MCF 10A (cell line): ENCODE results near the gene MAP2K4. TPM values are rescaled to one million over a fixed set of nuclear protein-coding genes. Genes with fewer than 3 reads are reported as not detected.

Experiments
- BruUV-seq: library from RNA; stranded (reverse); fragments of 400-500 nt; replicated peaks from 2 replicates; lab custom pipeline; 2021; lab: Mats Ljungman, UMichigan
- CTCF ChIA-PET: fragments of 300-600 bp; sonication (Branson Sonifier 250); formaldehyde crosslinking; extraction: SDS; loops from one replicate; lab custom pipeline; 2021; ENCODE audit warnings: antibody characterized with exemption, inconsistent platforms; lab: Yijun Ruan, JAX
- POLR2A ChIA-PET: fragments of 300-600, 350-650 bp; sonication (Branson Sonifier 250); formaldehyde crosslinking; extraction: SDS; loops from one replicate; lab custom pipeline; 2020; ENCODE audit warnings: antibody characterized with exemption, inconsistent platforms; lab: Yijun Ruan, JAX
- DNase-seq: peaks from one replicate; pipeline ENCODE4 v3.0.0-alpha.2; 2018; ENCODE audit not compliant: unreplicated experiment
- H3K27ac Mint-ChIP-seq: one replicate; pipeline ENCODE4 v1.8.0; 2022; ENCODE audit warnings: mild to moderate bottlenecking, low read depth, mixed read lengths; ENCODE audit not compliant: unreplicated experiment
- H3K27me3 Mint-ChIP-seq: one replicate; pipeline ENCODE4 v1.8.0; 2022; ENCODE audit warnings: mixed read lengths; ENCODE audit not compliant: insufficient read depth, unreplicated experiment
- H3K36me3 Mint-ChIP-seq: one replicate; pipeline ENCODE4 v1.8.0; 2022; ENCODE audit warnings: mild to moderate bottlenecking, moderate library complexity, mixed read lengths; ENCODE audit not compliant: insufficient read depth, unreplicated experiment
- H3K4me1 Mint-ChIP-seq: one replicate; pipeline ENCODE4 v1.8.0; 2022; ENCODE audit warnings: mixed read lengths; ENCODE audit not compliant: insufficient read depth, unreplicated experiment
- H3K4me3 Mint-ChIP-seq: one replicate; pipeline ENCODE4 v1.8.0; 2022; ENCODE audit warnings: mild to moderate bottlenecking, moderate library complexity, mixed read lengths; ENCODE audit not compliant: unreplicated experiment
- H3K9me3 Mint-ChIP-seq: one replicate; pipeline ENCODE4 v1.8.0; 2022; ENCODE audit warnings: mixed read lengths; ENCODE audit not compliant: unreplicated experiment
- intact Hi-C: fragments of 100-400 bp; cut with micrococcal nuclease; formaldehyde crosslinking; loops from 2 replicates; pipeline ENCODE4 v1.14.1; 2022
- total RNA-seq: library from RNA; stranded (reverse); gene quantifications from 2 replicates; pipeline ENCODE4 v1.2.3, GENCODE V29; 2022
- TF ChIP-seq, protein P1 (sequence below): fragments of 200-600 bp; IDR thresholded peaks from one replicate; pipeline ENCODE4 v1.8.0; 2022; ENCODE audit warnings: antibody characterized with exemption, mild to moderate bottlenecking; ENCODE audit not compliant: unreplicated experiment

The MAP2K4 gene
- total RNA-seq, 1 experiment from 2014 or later: 29.2 TPM

DNA sequence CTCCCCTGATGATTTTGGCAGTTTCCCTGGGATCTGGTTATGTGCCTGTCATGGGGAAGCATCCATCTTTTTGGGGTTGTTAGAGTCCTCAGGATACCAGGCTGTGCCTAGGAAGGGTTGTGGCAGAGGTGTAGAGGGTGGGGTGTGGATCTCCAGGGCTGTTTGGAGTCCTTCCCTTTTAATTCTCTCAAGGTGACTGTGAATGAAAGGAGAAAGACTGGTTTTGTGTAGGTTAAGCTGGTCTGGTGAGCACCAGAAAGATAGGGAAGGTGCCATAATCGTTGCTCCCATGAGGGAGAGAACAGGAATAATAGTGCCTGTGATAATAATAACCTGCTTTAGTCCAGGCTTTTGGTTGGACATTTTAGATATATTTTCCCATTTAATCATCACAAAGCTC lies 7.0 kb downstream of the MAP2K4 start:
- peaks cover 7% of the 10 kb centered on the region for H3K36me3 Mint-ChIP-seq
- no TSS peak for BruUV-seq
- intact Hi-C loops: no loop called here
- no peaks in the 10 kb centered on the region for H3K27me3 Mint-ChIP-seq
- TF ChIP-seq, protein P1, sequence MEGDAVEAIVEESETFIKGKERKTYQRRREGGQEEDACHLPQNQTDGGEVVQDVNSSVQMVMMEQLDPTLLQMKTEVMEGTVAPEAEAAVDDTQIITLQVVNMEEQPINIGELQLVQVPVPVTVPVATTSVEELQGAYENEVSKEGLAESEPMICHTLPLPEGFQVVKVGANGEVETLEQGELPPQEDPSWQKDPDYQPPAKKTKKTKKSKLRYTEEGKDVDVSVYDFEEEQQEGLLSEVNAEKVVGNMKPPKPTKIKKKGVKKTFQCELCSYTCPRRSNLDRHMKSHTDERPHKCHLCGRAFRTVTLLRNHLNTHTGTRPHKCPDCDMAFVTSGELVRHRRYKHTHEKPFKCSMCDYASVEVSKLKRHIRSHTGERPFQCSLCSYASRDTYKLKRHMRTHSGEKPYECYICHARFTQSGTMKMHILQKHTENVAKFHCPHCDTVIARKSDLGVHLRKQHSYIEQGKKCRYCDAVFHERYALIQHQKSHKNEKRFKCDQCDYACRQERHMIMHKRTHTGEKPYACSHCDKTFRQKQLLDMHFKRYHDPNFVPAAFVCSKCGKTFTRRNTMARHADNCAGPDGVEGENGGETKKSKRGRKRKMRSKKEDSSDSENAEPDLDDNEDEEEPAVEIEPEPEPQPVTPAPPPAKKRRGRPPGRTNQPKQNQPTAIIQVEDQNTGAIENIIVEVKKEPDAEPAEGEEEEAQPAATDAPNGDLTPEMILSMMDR: no peak
- POLR2A ChIA-PET: interaction anchor here (1.1 to 7.9 kb wide), 4 partner anchors 10 to 990 kb away, joined by 3 to 115 read pairs (median 6); partner anchors contain the start of genes ELAC2 and ZNF18
- CTCF ChIA-PET: interaction anchor here (1.3 kb wide), 1 partner anchor 12 kb away, joined by 8 read pairs; no protein-coding TSS in a partner anchor
- peaks cover 33% of the 10 kb centered on the region for H3K4me1 Mint-ChIP-seq
- no peak overlapping the region for H3K27ac Mint-ChIP-seq
- no peak overlapping the region for H3K4me3 Mint-ChIP-seq
- no peak for DNase-seq
- no peaks in the 10 kb centered on the region for H3K9me3 Mint-ChIP-seq

GRCh38 chr17:12028611-12029010 lies 7.9 kb downstream of the MAP2K4 start:
- no TSS peak for BruUV-seq
- Mint-ChIP-seq H3K36me3 (peaks cover under 1% of the 10 kb centered on the region), H3K27ac (no peak overlapping the region), H3K4me3 (no peak overlapping the region), H3K4me1 (peaks cover 24% of the 10 kb centered on the region), H3K27me3 (no peaks in the 10 kb centered on the region), H3K9me3 (no peaks in the 10 kb centered on the region)
- intact Hi-C loops: no loop called here
- ChIA-PET POLR2A (interaction anchor here (7.9 kb wide), 1 partner anchor 9 kb away, joined by 115 read pairs; no protein-coding TSS in a partner anchor), CTCF (no interaction called here)
- TF ChIP-seq, protein P1: no peak
- no peak for DNase-seq

- intact Hi-C loops: no loop called here
- Mint-ChIP-seq H3K27ac (no peak overlapping the region), H3K4me1 (peaks cover 18% of the 10 kb centered on the region), H3K27me3 (no peaks in the 10 kb centered on the region), H3K36me3 (no peaks in the 10 kb centered on the region), H3K4me3 (no peak overlapping the region), H3K9me3 (no peaks in the 10 kb centered on the region)
- TF ChIP-seq, protein P1: no peak
- POLR2A ChIA-PET: interaction anchor here (7.7 to 9.3 kb wide), 2 partner anchors 9 to 37 kb away, joined by 60 to 115 read pairs; partner anchors contain the start of gene ZNF18
- CTCF ChIA-PET: no interaction called here
- DNase-seq: no peak
- BruUV-seq: no TSS peak
These were observed 13.9 kb downstream of the MAP2K4 start for GRCh38 chr17:12034538-12034937.

DNA sequence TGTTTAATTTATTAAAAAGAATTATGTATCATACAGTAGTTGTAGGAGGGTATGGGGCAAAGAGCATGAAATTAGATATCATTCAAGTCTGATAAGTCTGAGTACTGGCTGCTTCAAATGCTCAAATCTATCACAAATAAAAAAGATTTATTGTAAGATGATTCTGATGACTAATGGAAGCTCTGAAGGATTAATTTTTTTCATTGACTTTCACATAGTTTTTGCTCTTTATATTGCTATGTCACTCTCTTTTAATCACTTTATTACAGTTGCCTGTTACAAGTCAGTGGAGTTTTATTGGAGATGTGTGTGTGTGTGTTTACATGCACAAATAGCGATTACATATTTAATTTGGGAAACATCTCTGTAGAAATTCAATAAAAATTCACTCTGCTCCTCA lies 15.0 kb downstream of the MAP2K4 start:
- Mint-ChIP-seq H3K4me3 (no peak overlapping the region), H3K36me3 (no peaks in the 10 kb centered on the region), H3K4me1 (peaks cover 25% of the 10 kb centered on the region), H3K27ac (no peak overlapping the region), H3K9me3 (no peaks in the 10 kb centered on the region), H3K27me3 (no peaks in the 10 kb centered on the region)
- DNase-seq: no peak
- intact Hi-C loops: no loop called here
- TF ChIP-seq, protein P1: no peak
- POLR2A ChIA-PET: interaction anchor here (7.7 to 9.3 kb wide), 2 partner anchors 11 to 38 kb away, joined by 60 to 115 read pairs; partner anchors contain the start of gene ZNF18
- CTCF ChIA-PET: no interaction called here
- BruUV-seq: no TSS peak
